GM12892 (cell line): ENCODE measurements around the gene SH3RF3.

Experiments
- POLR2A ChIP-seq: IDR thresholded peaks from 2 replicates; pipeline ENCODE4 v1.6.1; 2011; ENCODE audit warnings: low read depth, low read length, control low read depth
- TAF1 ChIP-seq: IDR thresholded peaks from 2 replicates; pipeline ENCODE4 v1.6.1; 2011; ENCODE audit warnings: low read depth, mild to moderate bottlenecking, control low read depth, low read length, borderline replicate concordance

DNA sequence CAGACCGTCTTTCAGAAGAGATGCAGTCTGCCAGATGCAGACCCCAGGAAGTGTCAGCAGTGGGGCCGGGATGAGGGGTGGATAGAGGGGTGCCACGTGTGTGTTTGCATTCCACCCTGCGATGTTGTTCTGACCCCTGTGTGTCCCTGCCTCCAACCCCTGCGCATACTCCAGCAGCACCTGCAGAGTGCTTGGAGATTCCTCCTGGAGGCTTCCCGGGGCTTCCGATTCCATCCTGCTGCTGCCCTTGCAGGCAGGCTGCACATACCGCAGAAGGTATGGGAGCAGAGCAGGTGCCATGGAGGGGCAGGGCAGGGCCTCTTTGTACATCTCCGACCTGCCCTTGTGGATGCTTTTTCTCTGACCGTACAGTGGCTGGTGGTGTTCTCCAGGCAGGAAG is 177.2 kb downstream of the SH3RF3 start:
- no peak for TF ChIP-seq POLR2A
- TF ChIP-seq TAF1: no peak
